Spinal cord (tissue), 10 donors: ENCODE results near the gene CRYGB. TPM values are rescaled to one million over a fixed set of nuclear protein-coding genes. Genes with fewer than 3 reads are reported as not detected.

ENCODE experiments used
- DNase-seq, 6 donors: peaks; one replicate each; pipeline versions ENCODE4 v3.0.0 to v3.0.0-alpha.2; 2013 to 2015; ENCODE audit warnings: low spot score in 6 of 6, low read depth in 4 of 6
- H3K27ac ChIP-seq: one replicate; pipeline ENCODE4 v1.5.1; 2013; ENCODE audit warnings: low read depth, low read length, control low read depth
- H3K27me3 ChIP-seq: one replicate; pipeline ENCODE4 v1.6.1; 2013; ENCODE audit warnings: low read length; ENCODE audit not compliant: control insufficient read depth, insufficient read depth
- H3K36me3 ChIP-seq: one replicate; pipeline ENCODE4 v1.6.1; 2013; ENCODE audit warnings: low read length; ENCODE audit not compliant: control insufficient read depth, insufficient read depth
- H3K4me1 ChIP-seq: one replicate; pipeline ENCODE4 v1.6.1; 2013; ENCODE audit warnings: low read length; ENCODE audit not compliant: control insufficient read depth, insufficient read depth
- H3K4me3 ChIP-seq: one replicate; pipeline ENCODE4 v1.5.1; 2013; ENCODE audit warnings: low read depth, low read length, control low read depth
- H3K9me3 ChIP-seq: one replicate; pipeline ENCODE4 v1.6.1; 2013; ENCODE audit warnings: low read length; ENCODE audit not compliant: control insufficient read depth, insufficient read depth
- WGBS: methylation state at CpG from one replicate; pipeline ENCODE4 v1.1.5; 2013; ENCODE audit warnings: missing lambda C conversion rate; ENCODE audit not compliant: insufficient coverage; 5-methylcytosine and 5-hydroxymethylcytosine counted together
- polyA plus RNA-seq, 2 donors: library from polyadenylated mRNA; unstranded; fragments of 120-200 nt; gene quantifications; one replicate each; pipeline ENCODE4 v1.2.1, GENCODE V29; 2013; ENCODE audit not compliant: insufficient read length in 2 of 2
- total RNA-seq, 2 donors: library from RNA; depleted of rRNA in 1 of 2; stranded (reverse); fragments of 120-200 nt in 1 of 2; fragments of >200 nt in 1 of 2; gene quantifications; one replicate each; pipeline versions ENCODE4 v1.2.3 to v1.2.4, GENCODE V29; 2013 to 2014
- donor health status: healthy.

Gene CRYGB
- total and polyA plus RNA-seq, 4 donors = not detected

DNA sequence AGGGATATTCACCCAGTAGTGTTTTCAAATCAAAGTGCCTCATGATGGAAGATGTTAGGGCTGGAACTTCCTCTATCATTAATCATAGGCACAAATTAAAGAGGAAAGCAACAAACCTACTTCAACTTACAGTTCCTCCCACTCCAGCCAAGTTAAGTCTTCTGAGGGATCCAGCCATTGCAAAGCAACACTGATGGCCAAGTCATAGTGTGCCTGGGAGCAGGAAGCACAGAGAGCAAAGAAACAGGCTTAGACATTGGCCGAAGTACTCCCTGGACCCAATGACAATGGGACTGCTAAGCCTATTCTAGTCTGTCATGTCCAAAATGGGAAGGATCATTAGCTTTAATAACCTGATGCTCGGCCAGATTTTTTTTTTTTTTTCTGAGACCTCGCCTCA is 36.9 kb upstream of the CRYGB start:
- Histone ChIP-seq H3K36me3 (peaks cover 2% of the 10 kb centered on the region), H3K9me3 (no peaks in the 10 kb centered on the region), H3K27me3 (no peaks in the 10 kb centered on the region), H3K27ac (no peak overlapping the region), H3K4me3 (no peak overlapping the region), H3K4me1 (peaks cover 12% of the 10 kb centered on the region)
- 38% methylated on average over 1 of the region's 3 CpGs for WGBS
- DNase-seq = peak in 1 of 6 donors; percentile 14

DNA sequence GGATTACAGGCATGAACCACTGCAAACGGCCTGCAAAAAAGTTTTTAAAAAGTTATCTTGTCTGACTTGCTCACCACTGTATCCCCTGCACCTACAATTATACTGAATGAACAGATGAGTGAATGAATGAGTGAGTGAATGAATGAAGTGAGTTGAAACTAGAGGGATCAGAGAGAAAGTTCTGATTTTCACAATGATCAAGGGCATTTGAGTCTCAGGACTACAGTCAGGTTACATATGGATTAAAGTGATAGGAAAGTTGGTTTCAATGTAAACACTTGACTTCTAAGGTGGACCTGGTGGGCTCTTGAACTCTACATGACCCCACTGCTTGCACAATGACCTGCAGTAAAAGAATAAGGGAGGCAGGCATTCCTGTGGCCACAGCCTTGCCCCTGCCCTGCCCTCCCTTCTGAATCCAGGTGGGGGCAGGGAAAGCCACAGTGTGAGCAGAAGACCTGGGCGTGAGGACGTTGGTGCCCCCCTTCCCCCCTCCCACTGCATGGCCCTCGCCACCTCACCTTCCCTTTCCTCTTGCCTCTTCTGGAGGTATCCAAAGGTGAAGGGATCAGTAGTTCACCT is 33.2 kb upstream of the CRYGB start:
- H3K36me3 ChIP-seq = peaks cover 2% of the 10 kb centered on the region
- H3K27ac ChIP-seq = no peak overlapping the region
- no peak overlapping the region for H3K4me3 ChIP-seq
- no peak for DNase-seq
- no peaks in the 10 kb centered on the region for H3K9me3 ChIP-seq
- no CpG with 5 or more reads among the region's 4 CpGs for WGBS
- H3K27me3 ChIP-seq = no peaks in the 10 kb centered on the region
- H3K4me1 ChIP-seq = peaks cover 17% of the 10 kb centered on the region

DNA sequence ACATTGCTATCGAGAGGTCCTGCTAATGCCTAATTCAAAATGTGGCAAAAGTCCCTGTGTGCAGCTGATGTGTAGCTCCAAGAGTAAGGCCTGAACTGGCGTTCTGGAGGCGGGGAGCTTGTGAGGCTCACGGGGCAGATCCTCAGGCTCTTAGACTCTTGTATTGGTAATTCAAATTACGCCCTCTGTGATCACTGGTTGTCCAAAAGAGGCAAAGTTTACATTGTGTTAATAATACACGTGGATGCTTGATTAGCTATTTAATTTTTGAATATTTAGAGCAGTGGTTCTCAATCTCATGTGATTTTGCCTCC is 29.8 kb upstream of the CRYGB start:
- Histone ChIP-seq H3K36me3 (peaks cover 4% of the 10 kb centered on the region), H3K4me1 (peaks cover 10% of the 10 kb centered on the region), H3K27me3 (no peaks in the 10 kb centered on the region), H3K4me3 (no peak overlapping the region), H3K27ac (peak overlapping the region; percentile 22), H3K9me3 (no peaks in the 10 kb centered on the region)
- DNase-seq = peak in 2 of 6 donors; percentile 41 to 44
- WGBS = 50% methylated on average over 3 of the region's 6 CpGs

DNA sequence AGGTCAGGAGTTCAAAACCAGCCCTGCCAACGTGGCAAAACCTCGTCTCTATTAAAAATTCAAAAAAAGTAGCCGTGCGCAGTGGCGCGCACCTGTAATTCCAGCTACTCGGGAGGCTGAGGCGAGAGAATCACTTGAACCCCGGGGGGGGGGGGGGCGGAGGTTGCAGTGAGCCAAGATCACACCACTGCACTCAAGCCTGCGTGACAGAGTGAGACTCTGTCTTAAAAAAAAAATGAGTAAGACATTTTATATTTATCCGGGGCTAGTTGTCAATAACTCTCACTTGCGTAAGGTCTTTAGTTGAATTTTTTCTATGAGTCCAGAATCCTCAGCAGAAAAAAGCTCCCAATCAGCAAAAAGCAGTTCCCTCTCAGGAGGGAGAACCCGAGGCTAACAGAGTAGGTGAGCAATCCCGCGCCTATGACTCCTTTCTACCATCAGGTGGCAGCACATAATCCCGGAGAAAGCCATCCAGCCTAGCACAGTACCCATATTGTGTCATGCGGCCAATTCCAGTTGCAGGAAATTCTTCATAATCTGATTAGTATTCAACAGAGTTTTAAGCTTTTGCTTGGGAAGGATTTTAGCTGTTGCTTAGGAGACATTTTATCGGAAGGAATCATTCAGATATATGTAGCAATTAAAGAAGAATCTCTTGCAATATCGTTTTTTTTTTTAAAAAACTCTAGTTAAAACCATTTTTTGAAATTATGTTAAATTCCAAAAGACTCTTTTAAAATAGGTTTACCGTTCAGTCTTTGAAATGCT is 29.3 kb upstream of the CRYGB start:
- H3K4me3 ChIP-seq = no peak overlapping the region
- peak in 5 of 6 donors; percentile 70 to 97 (median 82) for DNase-seq
- H3K27ac ChIP-seq = peak overlapping the region; percentile 22
- peaks cover 4% of the 10 kb centered on the region for H3K36me3 ChIP-seq
- no peaks in the 10 kb centered on the region for H3K27me3 ChIP-seq
- H3K4me1 ChIP-seq = peaks cover 10% of the 10 kb centered on the region
- no peaks in the 10 kb centered on the region for H3K9me3 ChIP-seq
- WGBS = no CpG with 5 or more reads among the region's 21 CpGs

DNA sequence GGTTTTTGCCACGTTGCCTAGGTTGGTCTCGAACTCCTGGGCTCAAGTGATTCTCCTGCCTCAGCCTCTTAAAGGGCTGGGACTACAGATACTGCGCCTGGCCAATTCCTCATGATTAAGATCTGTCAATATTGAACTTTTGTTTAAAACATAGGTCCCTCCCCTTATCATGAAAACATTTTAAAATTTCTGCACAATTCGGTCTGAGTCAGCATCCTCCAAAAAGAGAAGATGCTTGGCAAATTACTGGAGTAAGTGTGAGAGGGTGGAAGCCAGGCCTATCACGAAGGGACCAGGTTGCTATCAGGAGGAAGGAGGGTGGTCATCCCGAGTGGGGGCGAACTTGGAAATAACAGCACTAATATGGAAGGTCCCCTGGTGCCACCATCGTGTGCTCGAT is 28.2 kb upstream of the CRYGB start:
- Histone ChIP-seq H3K9me3 (no peaks in the 10 kb centered on the region), H3K27ac (no peak overlapping the region), H3K27me3 (no peaks in the 10 kb centered on the region), H3K36me3 (peaks cover 2% of the 10 kb centered on the region), H3K4me3 (no peak overlapping the region), H3K4me1 (peaks cover 10% of the 10 kb centered on the region)
- no peak for DNase-seq
- 95% methylated on average over 4 of the region's 9 CpGs for WGBS

DNA sequence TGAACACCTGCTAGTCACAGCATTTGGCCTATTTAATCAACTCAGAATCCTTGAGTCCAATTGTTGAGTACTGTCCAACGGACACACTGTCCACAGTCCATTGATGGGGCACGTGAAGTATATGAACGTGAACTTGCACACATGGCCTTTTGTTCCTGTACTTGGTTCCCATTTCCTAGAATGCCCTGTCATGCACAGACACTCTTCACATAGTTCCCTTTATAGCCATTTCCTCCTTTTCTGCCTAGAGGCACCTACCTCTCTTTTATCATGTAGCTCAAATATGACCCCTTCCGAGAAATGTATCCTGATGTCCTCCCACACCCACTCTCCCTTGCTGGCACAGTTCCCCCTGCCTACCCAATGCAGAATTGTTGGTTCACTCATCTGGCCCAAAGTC is 26.2 kb upstream of the CRYGB start:
- Histone ChIP-seq H3K4me3 (no peak overlapping the region), H3K4me1 (peaks cover 10% of the 10 kb centered on the region), H3K27ac (no peak overlapping the region), H3K9me3 (no peaks in the 10 kb centered on the region), H3K27me3 (no peaks in the 10 kb centered on the region), H3K36me3 (peaks cover 2% of the 10 kb centered on the region)
- DNase-seq = no peak
- 79% methylated on average over 4 of the region's 4 CpGs for WGBS

DNA sequence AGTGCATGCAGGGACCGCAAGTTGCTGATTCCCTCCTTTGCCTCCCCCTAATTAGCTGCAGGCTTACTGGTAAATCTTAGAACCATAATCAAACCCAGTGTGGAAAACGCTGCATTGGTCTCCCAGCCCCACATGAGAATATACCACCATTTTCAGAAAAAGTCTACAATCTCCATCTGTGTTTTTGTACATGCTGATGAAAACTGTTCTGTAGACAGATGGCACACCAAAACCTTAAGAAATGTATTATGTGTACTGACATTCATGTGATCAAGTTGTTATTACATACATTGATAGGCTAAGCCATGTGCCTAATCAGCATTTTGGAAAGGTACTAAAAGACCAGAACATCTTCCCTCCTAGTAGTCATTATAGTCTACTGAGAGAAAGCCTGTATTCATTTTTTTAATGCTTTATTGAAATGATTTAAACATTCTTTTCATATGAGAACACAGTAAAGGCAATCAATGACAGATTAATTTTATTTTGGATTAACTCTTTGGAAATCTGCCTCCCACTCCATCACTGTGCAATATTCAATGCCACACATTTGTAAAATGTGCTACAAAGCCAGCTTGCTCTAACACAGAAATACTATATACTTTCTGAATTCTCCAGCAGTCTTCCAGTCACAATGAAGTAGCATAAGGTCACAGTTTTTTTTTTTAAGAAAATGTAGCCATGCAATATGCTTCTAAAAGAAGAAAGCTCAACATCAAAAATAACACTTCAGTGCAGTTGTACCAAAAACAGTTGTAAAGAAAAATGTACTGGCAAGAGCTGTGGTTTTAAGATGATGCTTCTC is 19.2 kb upstream of the CRYGB start:
- peak in 1 of 6 donors; percentile 80 for DNase-seq
- Histone ChIP-seq H3K36me3 (peaks cover 3% of the 10 kb centered on the region), H3K4me1 (no peaks in the 10 kb centered on the region), H3K9me3 (no peaks in the 10 kb centered on the region), H3K4me3 (no peak overlapping the region), H3K27ac (no peak overlapping the region), H3K27me3 (no peaks in the 10 kb centered on the region)
- 83% methylated on average over 1 of the region's 2 CpGs for WGBS

DNA sequence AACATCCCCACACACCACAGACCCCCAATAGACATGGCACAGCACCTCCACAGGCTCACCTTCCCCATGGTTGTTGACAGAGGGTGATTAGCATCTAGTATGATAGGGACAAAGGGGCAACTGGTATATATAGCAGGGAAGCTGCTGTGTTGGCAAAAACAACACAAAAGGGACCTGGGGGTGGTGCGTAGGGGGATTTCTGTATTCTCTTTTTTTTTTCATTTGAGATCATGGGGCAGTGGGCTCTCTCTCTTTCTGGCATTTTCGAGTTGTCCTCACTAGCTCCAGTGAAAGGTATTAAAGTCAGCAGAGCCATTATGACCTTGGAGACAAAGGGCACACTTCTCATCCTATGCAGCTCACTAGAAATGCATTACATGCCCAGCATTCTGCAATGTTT is 17.5 kb upstream of the CRYGB start, which contains the start of gene CRYGA:
TSS of gene CRYGA (minus strand) at position 101 of the 400 bp plus-strand sequence. CDS start at position 68, 33 bp downstream.
- 50% methylated on average over 1 of the region's 2 CpGs for WGBS
- DNase-seq = no peak
- Histone ChIP-seq H3K27me3 (no peaks in the 10 kb centered on the region), H3K4me3 (no peak within 1 kb of the TSS), H3K4me1 (no peaks in the 10 kb centered on the region), H3K27ac (no peak within 1 kb of the TSS), H3K36me3 (peaks cover 3% of the 10 kb centered on the region), H3K9me3 (no peaks in the 10 kb centered on the region)

DNA sequence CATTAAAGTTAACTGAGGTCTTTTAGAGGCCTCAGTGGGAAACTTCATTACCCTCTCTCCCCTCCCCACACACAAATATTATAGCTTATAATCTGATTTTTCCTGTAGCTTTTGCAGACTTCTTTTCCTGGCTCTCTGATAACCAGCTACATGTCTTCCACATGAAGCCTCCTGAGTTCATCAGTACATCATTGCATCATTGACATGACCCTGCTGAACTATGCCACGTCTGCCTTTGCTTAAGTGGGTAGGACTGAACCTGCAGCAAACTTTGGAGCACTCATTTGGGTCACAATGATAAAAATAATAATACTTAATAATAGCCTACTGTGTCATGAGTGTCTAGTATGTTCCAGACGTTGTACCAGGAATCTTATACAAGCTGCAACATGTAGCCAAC is 10.5 kb upstream of the CRYGB start:
- H3K27me3 ChIP-seq = no peaks in the 10 kb centered on the region
- no peak overlapping the region for H3K4me3 ChIP-seq
- no peak for DNase-seq
- H3K4me1 ChIP-seq = no peaks in the 10 kb centered on the region
- H3K27ac ChIP-seq = no peak overlapping the region
- no peaks in the 10 kb centered on the region for H3K9me3 ChIP-seq
- no CpG with 5 or more reads among the region's 2 CpGs for WGBS
- H3K36me3 ChIP-seq = no peaks in the 10 kb centered on the region
